Measurements from ENCODE around the gene SAP130. TPM values are rescaled to one million over a fixed set of nuclear protein-coding genes. Genes with fewer than 3 reads are reported as not detected.

SAP130 gene
- polyA plus RNA-seq, 1 of the 3 experiments (the other 2 are of a cell fraction) = 19.0 TPM

GRCh38 chr2:127901339-127902056 lies 126.4 kb downstream of the SAP130 start:
- Histone ChIP-seq H3K4me2 (no peak overlapping the region), H3K27me3 (ENCODE audit: insufficient read depth) (no peaks in the 10 kb centered on the region), H3K9ac (no peak overlapping the region), H3F3A (replicated peaks; ENCODE audit: insufficient read depth) (no peaks in the 10 kb centered on the region), H3K4me1 (ENCODE audit: control insufficient read depth in 1 of 2, insufficient read depth in 2 of 2, low read depth in 1 of 2, low read length in 1 of 2) (no peaks in the 10 kb centered on the region; a peak in 1 of 4 replicates), H3K79me2 (ENCODE audit: insufficient read depth) (no peaks in the 10 kb centered on the region), H3K36me3 (replicated peaks in 1 of 2; ENCODE audit: control insufficient read depth in 1 of 2, insufficient read depth in 2 of 2, low read length in 1 of 2) (no peaks in the 10 kb centered on the region), H3K9me3 (no peaks in the 10 kb centered on the region), H3K9me2 (no peaks in the 10 kb centered on the region), H4K20me1 (ENCODE audit: insufficient read depth) (no peaks in the 10 kb centered on the region), H3K27ac (ENCODE audit: low read depth in 2 of 2, low read length in 1 of 2) (no peak overlapping the region), H3K4me3 (ENCODE audit: low read depth in 2 of 2, low read length in 1 of 2) (no peak overlapping the region), H2AFZ (ENCODE audit: low read depth) (no peak overlapping the region)
- ChIA-PET CTCF (interaction anchor here (0.5 to 0.9 kb wide), 2 partner anchors 9 to 41 kb away, joined by 3 to 4 read pairs; no protein-coding TSS in a partner anchor), POLR2A (no interaction called here)
- no peak for TF ChIP-seq GABPA (IDR thresholded peaks at IDR 0.05; ENCODE audit: low read depth)
- no peak for TF ChIP-seq NRF1 (IDR thresholded peaks at IDR 0.05; ENCODE audit: low read depth, low read length)
- no peak for TF ChIP-seq MEF2A (IDR thresholded peaks at IDR 0.05; ENCODE audit: borderline replicate concordance, low read depth)
- no peak for TF ChIP-seq RFX5 (IDR thresholded peaks at IDR 0.05; ENCODE audit: low read length)
- no peak for TF ChIP-seq MXI1 (IDR thresholded peaks at IDR 0.05; ENCODE audit: low read depth, low read length)
- TF ChIP-seq CTCF (IDR thresholded peaks at IDR 0.05) = no peak
- no peak for TF ChIP-seq TEAD4 (IDR thresholded peaks at IDR 0.05; ENCODE audit: borderline replicate concordance, insufficient read depth)
- no peak for TF ChIP-seq IRF3 (IDR thresholded peaks at IDR 0.05; ENCODE audit: low read depth, low read length)
- no peak for TF ChIP-seq TCF12 (IDR thresholded peaks at IDR 0.05)
- TF ChIP-seq POLR2AphosphoS5 (IDR thresholded peaks at IDR 0.05; ENCODE audit: low read depth, low read length) = no peak
- TF ChIP-seq SIN3A (IDR thresholded peaks at IDR 0.05; ENCODE audit: borderline replicate concordance, low read depth, low read length) = no peak
- no peak for TF ChIP-seq SMC3 (IDR thresholded peaks at IDR 0.05; ENCODE audit: low read depth, low read length)
- no peak for TF ChIP-seq EP300 (IDR thresholded peaks at IDR 0.05; ENCODE audit: borderline replicate concordance in 1 of 2, low read depth in 1 of 2, low read length in 1 of 2)
- DNase-seq = no peak
- 84% methylated on average over 12 of the region's 12 CpGs for WGBS (ENCODE audit: low lambda C conversion rate)

- H4K20me1 ChIP-seq (ENCODE audit: insufficient read depth) = no peaks in the 10 kb centered on the region
- ChIA-PET POLR2A (no interaction called here), CTCF (no interaction called here)
- H3K27ac ChIP-seq (ENCODE audit: low read depth in 2 of 2, low read length in 1 of 2) = no peak overlapping the region
- H3F3A ChIP-seq (replicated peaks; ENCODE audit: insufficient read depth) = no peaks in the 10 kb centered on the region
- H2AFZ ChIP-seq (ENCODE audit: low read depth) = no peak overlapping the region
- no peaks in the 10 kb centered on the region for H3K9me3 ChIP-seq
- no peak overlapping the region for H3K4me2 ChIP-seq
- no peaks in the 10 kb centered on the region for H3K36me3 ChIP-seq (replicated peaks in 1 of 2; ENCODE audit: control insufficient read depth in 1 of 2, insufficient read depth in 2 of 2, low read length in 1 of 2)
- no peaks in the 10 kb centered on the region for H3K27me3 ChIP-seq (ENCODE audit: insufficient read depth)
- H3K79me2 ChIP-seq (ENCODE audit: insufficient read depth) = no peaks in the 10 kb centered on the region
- DNase-seq = no peak
- 18% methylated on average over 1 of the region's 1 CpG for WGBS (ENCODE audit: low lambda C conversion rate)
- H3K9me2 ChIP-seq = no peaks in the 10 kb centered on the region
- H3K9ac ChIP-seq = no peak overlapping the region
- H3K4me3 ChIP-seq (ENCODE audit: low read depth in 2 of 2, low read length in 1 of 2) = no peak overlapping the region
- no peaks in the 10 kb centered on the region; a peak in 1 of 4 replicates for H3K4me1 ChIP-seq (ENCODE audit: control insufficient read depth in 1 of 2, insufficient read depth in 2 of 2, low read depth in 1 of 2, low read length in 1 of 2)
- TF ChIP-seq GABPA (IDR thresholded peaks at IDR 0.05; ENCODE audit: low read depth) (no peak), FOXM1 (IDR thresholded peaks at IDR 0.05; ENCODE audit: low read depth) (no peak), PBX3 (IDR thresholded peaks at IDR 0.05) (no peak), REST (IDR thresholded peaks at IDR 0.05; ENCODE audit: low read depth, low read length) (no peak), RCOR1 (IDR thresholded peaks at IDR 0.05; ENCODE audit: low read length) (no peak), USF2 (IDR thresholded peaks at IDR 0.05; ENCODE audit: borderline replicate concordance, low read depth, low read length) (no peak)
Measured at GRCh38 chr2:127897531-127898211, 130.2 kb downstream of the SAP130 start.
